Measurements from ENCODE around the gene CACHD1.

CACHD1 gene

GRCh38 chr1:64522740-64523139, 52.8 kb downstream of the CACHD1 start:
- no peak for TF ChIP-seq CTCF (IDR thresholded peaks at IDR 0.05; ENCODE audit: control insufficient read depth, insufficient read depth, low read depth, low read length, missing control alignments)
- H3K4me3 ChIP-seq (ENCODE audit: control insufficient read depth, low read depth, low read length): no peak overlapping the region
- DNase-seq (ENCODE audit: low read depth): no peak

- DNase-seq (ENCODE audit: low read depth): no peak
- no peak overlapping the region for H3K4me3 ChIP-seq (ENCODE audit: control insufficient read depth, low read depth, low read length)
- TF ChIP-seq CTCF (IDR thresholded peaks at IDR 0.05; ENCODE audit: control insufficient read depth, insufficient read depth, low read depth, low read length, missing control alignments): no peak
These were observed 53.7 kb downstream of the CACHD1 start for GRCh38 chr1:64523413-64524337.

GRCh38 chr1:64524614-64525013, 54.7 kb downstream of the CACHD1 start:
- DNase-seq (ENCODE audit: low read depth): no peak
- no peak overlapping the region for H3K4me3 ChIP-seq (ENCODE audit: control insufficient read depth, low read depth, low read length)
- no peak for TF ChIP-seq CTCF (IDR thresholded peaks at IDR 0.05; ENCODE audit: control insufficient read depth, insufficient read depth, low read depth, low read length, missing control alignments)

- no peak for TF ChIP-seq CTCF (IDR thresholded peaks at IDR 0.05; ENCODE audit: control insufficient read depth, insufficient read depth, low read depth, low read length, missing control alignments)
- H3K4me3 ChIP-seq (ENCODE audit: control insufficient read depth, low read depth, low read length): no peak overlapping the region
These were observed 55.3 kb downstream of the CACHD1 start for GRCh38 chr1:64525116-64525686.

GRCh38 chr1:64526312-64526711, 56.4 kb downstream of the CACHD1 start:
- DNase-seq (ENCODE audit: low read depth): no peak
- TF ChIP-seq CTCF (IDR thresholded peaks at IDR 0.05; ENCODE audit: control insufficient read depth, insufficient read depth, low read depth, low read length, missing control alignments): no peak
- no peak overlapping the region for H3K4me3 ChIP-seq (ENCODE audit: control insufficient read depth, low read depth, low read length)

More at GRCh38 chr1:64525116-64525686, 55.3 kb downstream of the CACHD1 start:
- no peak for DNase-seq (ENCODE audit: low read depth)

GRCh38 chr1:64527165-64527564, 57.2 kb downstream of the CACHD1 start:
- H3K4me3 ChIP-seq (ENCODE audit: control insufficient read depth, low read depth, low read length): no peak overlapping the region
- TF ChIP-seq CTCF (IDR thresholded peaks at IDR 0.05; ENCODE audit: control insufficient read depth, insufficient read depth, low read depth, low read length, missing control alignments): no peak
- no peak for DNase-seq (ENCODE audit: low read depth)

Measured in AG09309 (cell line).